Suprapubic skin (tissue), 4 donors: ENCODE measurements around the gene MIB2. TPM values are rescaled to one million over a fixed set of nuclear protein-coding genes. Genes with fewer than 3 reads are reported as not detected.

ENCODE experiments used
- DNase-seq, 2 donors: peaks; one replicate each; pipeline ENCODE4 v3.0.0-alpha.2; 2019; ENCODE audit warnings: low spot score in 2 of 2
- H3K27ac ChIP-seq: fragments of 200-600 bp; sonication (generic); one replicate; pipeline ENCODE4 v1.5.1; 2019
- H3K27me3 ChIP-seq: fragments of 200-600 bp; sonication (generic); one replicate; pipeline ENCODE4 v1.5.1; 2019
- H3K36me3 ChIP-seq: fragments of 200-600 bp; sonication (generic); one replicate; pipeline ENCODE4 v1.5.1; 2019
- H3K4me1 ChIP-seq: fragments of 200-600 bp; sonication (generic); one replicate; pipeline ENCODE4 v1.5.1; 2019
- H3K4me3 ChIP-seq: fragments of 200-600 bp; sonication (generic); one replicate; pipeline ENCODE4 v1.5.1; 2019; ENCODE audit warnings: mild to moderate bottlenecking
- H3K9me3 ChIP-seq: fragments of 200-600 bp; sonication (generic); one replicate; pipeline ENCODE4 v1.5.1; 2019
- EP300 ChIP-seq: sonication (generic); formaldehyde crosslinking; IDR thresholded peaks from one replicate; pipeline ENCODE4 v1.6.1; 2017; ENCODE audit warnings: antibody characterized with exemption
- POLR2A ChIP-seq, 2 donors: fragments of 450-650 bp; IDR thresholded peaks; one replicate each; pipeline ENCODE4 v1.6.1; 2017; ENCODE audit warnings: antibody characterized with exemption in 2 of 2, mild to moderate bottlenecking in 2 of 2, moderate library complexity in 2 of 2
- POLR2AphosphoS5 ChIP-seq, 3 donors: sonication (generic); formaldehyde crosslinking; IDR thresholded peaks; one replicate each; pipeline ENCODE4 v1.6.1; 2017; ENCODE audit warnings: antibody characterized with exemption in 3 of 3
- WGBS: methylation state at CpG from one replicate; pipeline ENCODE4 v1.1.5; 2018; 5-methylcytosine and 5-hydroxymethylcytosine counted together
- total RNA-seq, 4 donors: library from RNA; depleted of rRNA; stranded (reverse); fragments of >200 nt; gene quantifications; one replicate each; pipeline ENCODE4 v1.1.0, GENCODE V29; 2016
- TF ChIP-seq, protein P1 (sequence below), 2 donors: fragments of 200-600 bp in 1 of 2; fragments of 450-650 bp in 1 of 2; sonication (generic) in 1 of 2; IDR thresholded peaks; one replicate each; pipeline ENCODE4 v1.5.1; 2016 to 2019; ENCODE audit warnings: antibody characterized with exemption in 2 of 2, mild to moderate bottlenecking in 1 of 2, moderate library complexity in 1 of 2

The MIB2 gene
- total RNA-seq, 4 donors from 2014 or later, result 131 to 212 (median 154) TPM

DNA sequence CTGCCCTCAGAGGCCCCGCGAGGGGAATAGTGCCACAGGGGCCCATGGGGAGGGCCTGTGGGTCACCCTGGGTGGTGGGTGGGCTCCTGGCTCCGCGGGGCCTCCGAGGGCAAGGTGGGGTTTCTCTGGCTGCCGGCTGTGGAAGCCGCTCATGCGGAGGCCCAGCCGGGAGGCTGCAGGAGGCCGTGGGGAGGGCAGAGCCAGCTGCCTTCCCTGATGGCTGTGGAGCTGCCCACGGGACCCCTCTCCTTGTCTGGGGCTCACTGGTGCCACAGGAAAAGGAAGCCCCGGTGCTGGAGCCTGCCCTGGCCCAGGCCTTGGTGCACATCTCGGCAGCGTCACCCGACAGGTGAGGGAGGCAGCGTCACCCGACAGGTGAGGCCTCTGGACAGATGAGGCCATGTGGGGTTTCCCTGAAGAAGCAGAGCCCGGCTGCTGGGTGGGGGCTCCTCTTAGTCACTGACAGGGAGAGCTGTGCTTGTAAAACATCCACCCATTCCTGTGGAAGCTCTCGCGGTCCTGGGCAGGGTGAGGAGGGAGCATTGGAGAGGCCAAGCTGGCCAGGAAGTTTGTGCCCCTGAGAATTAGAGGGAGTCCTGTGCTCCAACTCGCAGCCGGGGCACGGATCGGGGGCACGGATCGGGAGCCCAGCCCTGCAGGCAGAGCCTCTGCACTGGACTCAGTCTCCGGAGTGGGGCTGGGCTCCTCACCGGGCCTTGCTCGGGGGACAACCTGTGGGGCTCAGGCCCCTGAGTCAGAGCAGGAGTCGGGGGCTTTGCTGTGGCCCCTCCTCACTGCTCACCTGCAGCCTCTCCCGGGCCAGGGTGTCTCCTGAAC lies 6.1 kb downstream of the MIB2 start:
- H3K9me3 ChIP-seq, result no peaks in the 10 kb centered on the region
- peaks cover 15% of the 10 kb centered on the region for H3K4me1 ChIP-seq
- 89% methylated on average over 10 of the region's 31 CpGs for WGBS
- TF ChIP-seq EP300 (no peak), POLR2AphosphoS5 (IDR thresholded peaks at IDR 0.05) (no peak), POLR2A (IDR thresholded peaks at IDR 0.05) (no peak)
- TF ChIP-seq, protein P1, sequence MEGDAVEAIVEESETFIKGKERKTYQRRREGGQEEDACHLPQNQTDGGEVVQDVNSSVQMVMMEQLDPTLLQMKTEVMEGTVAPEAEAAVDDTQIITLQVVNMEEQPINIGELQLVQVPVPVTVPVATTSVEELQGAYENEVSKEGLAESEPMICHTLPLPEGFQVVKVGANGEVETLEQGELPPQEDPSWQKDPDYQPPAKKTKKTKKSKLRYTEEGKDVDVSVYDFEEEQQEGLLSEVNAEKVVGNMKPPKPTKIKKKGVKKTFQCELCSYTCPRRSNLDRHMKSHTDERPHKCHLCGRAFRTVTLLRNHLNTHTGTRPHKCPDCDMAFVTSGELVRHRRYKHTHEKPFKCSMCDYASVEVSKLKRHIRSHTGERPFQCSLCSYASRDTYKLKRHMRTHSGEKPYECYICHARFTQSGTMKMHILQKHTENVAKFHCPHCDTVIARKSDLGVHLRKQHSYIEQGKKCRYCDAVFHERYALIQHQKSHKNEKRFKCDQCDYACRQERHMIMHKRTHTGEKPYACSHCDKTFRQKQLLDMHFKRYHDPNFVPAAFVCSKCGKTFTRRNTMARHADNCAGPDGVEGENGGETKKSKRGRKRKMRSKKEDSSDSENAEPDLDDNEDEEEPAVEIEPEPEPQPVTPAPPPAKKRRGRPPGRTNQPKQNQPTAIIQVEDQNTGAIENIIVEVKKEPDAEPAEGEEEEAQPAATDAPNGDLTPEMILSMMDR (IDR thresholded peaks at IDR 0.05), result no peak
- no peak overlapping the region for H3K27ac ChIP-seq
- peaks cover 14% of the 10 kb centered on the region for H3K36me3 ChIP-seq
- peak in 1 of 2 donors; percentile 64 for DNase-seq
- no peaks in the 10 kb centered on the region for H3K27me3 ChIP-seq
- no peak overlapping the region for H3K4me3 ChIP-seq

DNA sequence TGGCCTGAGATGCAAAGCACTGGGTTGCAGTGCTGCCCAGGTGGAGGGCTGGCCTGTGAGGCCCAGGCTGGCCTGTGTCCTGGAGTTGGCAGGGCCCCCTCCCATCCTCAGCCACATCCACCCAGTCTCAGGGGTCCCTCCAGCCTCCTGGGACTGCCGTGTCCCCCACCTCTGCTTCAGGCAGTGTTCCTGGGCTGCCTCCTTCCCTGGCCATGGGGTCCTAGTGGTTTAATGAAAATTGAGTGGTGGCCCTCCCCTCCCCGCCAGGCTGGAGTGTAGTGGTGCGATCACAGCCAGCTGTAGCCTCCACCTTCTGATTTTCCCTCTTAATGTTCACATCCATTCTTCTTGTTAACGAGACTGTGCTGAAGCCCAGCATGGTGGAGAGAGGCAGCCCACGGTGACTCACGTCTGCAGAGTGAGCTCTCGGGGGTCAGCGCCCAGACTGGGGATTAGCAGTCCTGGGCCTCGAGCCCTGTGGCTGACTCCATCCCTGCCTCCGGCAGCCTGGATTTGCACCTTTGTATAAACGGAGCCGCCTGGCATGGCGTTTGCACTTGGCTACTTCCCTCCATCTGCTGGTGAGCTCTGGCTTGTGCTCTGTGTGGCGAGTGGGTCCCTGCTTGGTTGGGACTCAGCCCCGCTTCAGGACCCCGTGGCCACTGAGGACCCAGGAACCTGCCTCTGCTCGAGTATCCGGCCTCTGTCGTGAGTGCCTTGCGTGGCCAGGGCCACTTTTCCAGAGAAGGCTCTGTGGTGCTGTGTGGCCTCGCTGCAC lies 6.9 kb downstream of the MIB2 start:
- TF ChIP-seq POLR2AphosphoS5 (IDR thresholded peaks at IDR 0.05) (no peak), EP300 (no peak), POLR2A (IDR thresholded peaks at IDR 0.05) (no peak)
- Histone ChIP-seq H3K27me3 (no peaks in the 10 kb centered on the region), H3K9me3 (no peaks in the 10 kb centered on the region), H3K27ac (no peak overlapping the region), H3K4me3 (no peak overlapping the region), H3K36me3 (peaks cover 14% of the 10 kb centered on the region), H3K4me1 (peaks cover 14% of the 10 kb centered on the region)
- DNase-seq, result no peak
- WGBS, result 80% methylated on average over 14 of the region's 21 CpGs

DNA sequence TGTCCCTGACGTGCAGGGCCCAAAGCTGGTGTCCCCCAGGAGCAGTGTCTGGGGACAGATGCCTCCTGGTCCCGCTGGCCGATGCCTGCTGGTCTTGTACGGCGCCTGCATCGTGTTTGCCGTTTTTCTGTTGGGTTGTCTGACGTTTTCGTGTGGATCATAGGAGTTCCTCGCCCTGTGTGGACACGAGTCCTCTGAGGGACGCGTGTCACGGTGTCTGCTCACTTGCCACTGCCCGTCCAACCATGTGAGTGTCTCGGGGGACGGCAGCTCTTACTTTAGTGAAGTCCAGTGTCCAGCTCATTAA lies 7.4 kb downstream of the MIB2 start:
- Histone ChIP-seq H3K36me3 (peaks cover 13% of the 10 kb centered on the region), H3K9me3 (no peaks in the 10 kb centered on the region), H3K4me1 (peaks cover 15% of the 10 kb centered on the region), H3K4me3 (no peak overlapping the region), H3K27ac (no peak overlapping the region), H3K27me3 (no peaks in the 10 kb centered on the region)
- TF ChIP-seq POLR2AphosphoS5 (IDR thresholded peaks at IDR 0.05), result no peak
- TF ChIP-seq POLR2A (IDR thresholded peaks at IDR 0.05), result no peak
- TF ChIP-seq EP300, result no peak
- TF ChIP-seq, protein P1 (IDR thresholded peaks at IDR 0.05), result no peak
- no peak for DNase-seq
- 90% methylated on average over 15 of the region's 17 CpGs for WGBS

DNA sequence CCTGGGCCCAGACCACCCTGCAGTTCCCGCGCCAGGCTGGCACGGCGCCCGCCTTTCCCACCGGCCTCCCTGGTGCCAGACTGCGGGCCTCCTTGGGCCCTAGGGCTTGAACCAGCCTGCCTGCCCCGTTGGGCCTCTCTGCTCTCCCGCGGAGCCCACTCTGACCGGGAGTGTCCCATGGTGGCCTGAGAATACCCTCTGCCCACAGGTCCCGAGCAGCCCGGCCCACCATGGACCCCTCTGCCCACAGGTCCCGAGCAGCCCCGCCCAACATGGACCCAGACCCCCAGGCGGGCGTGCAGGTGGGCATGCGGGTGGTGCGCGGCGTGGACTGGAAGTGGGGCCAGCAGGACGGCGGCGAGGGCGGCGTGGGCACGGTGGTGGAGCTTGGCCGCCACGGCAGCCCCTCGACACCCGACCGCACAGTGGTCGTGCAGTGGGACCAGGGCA lies 7.9 kb downstream of the MIB2 start:
- H3K4me3 ChIP-seq, result no peak overlapping the region
- TF ChIP-seq POLR2A (IDR thresholded peaks at IDR 0.05) (no peak), EP300 (no peak), POLR2AphosphoS5 (IDR thresholded peaks at IDR 0.05) (no peak)
- TF ChIP-seq, protein P1 (IDR thresholded peaks at IDR 0.05), result no peak
- H3K27ac ChIP-seq, result no peak overlapping the region
- H3K27me3 ChIP-seq, result no peaks in the 10 kb centered on the region
- H3K4me1 ChIP-seq, result peaks cover 18% of the 10 kb centered on the region
- no peaks in the 10 kb centered on the region for H3K9me3 ChIP-seq
- WGBS, result no CpG with 5 or more reads among the region's 33 CpGs
- DNase-seq, result peak in 1 of 2 donors; percentile 63
- peaks cover 11% of the 10 kb centered on the region for H3K36me3 ChIP-seq

DNA sequence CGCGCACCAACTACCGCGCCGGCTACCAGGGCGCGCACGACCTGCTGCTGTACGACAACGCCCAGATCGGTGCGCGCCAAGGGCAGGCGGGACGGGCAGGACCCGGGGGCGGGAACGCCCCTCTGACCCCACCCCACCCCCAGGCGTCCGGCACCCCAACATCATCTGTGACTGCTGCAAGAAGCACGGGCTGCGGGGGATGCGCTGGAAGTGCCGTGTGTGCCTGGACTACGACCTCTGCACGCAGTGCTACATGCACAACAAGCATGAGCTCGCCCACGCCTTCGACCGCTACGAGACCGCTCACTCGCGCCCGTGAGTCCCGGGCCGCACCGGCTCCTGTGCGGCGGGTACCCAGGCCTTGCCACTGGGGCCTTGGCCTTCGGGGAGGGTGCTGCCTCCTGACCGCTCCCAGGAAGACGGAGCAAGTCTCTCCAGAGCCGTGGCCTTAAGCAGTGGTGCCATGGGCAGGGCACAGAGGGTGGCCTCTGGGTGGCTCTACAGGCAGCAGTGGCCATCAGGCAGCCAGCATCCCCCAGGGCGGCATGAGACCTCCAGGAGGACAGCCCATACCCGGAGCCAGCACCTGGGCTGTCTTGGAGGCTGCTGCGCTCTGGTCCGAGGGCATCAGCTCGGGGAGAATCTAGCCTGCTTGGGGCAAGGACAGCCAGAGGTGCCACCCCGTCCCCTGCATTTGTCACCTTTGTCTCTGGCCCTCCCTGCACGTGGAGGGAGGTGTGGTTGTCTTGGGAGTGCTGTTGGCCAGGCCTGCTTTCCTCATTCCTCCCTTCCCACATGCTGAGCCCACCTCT lies 8.5 kb downstream of the MIB2 start:
- no peak overlapping the region for H3K27ac ChIP-seq
- peaks cover 9% of the 10 kb centered on the region for H3K36me3 ChIP-seq
- peaks cover 24% of the 10 kb centered on the region for H3K4me1 ChIP-seq
- no peaks in the 10 kb centered on the region for H3K9me3 ChIP-seq
- WGBS, result 91% methylated on average over 20 of the region's 51 CpGs
- H3K27me3 ChIP-seq, result no peaks in the 10 kb centered on the region
- H3K4me3 ChIP-seq, result no peak overlapping the region
- TF ChIP-seq EP300, result no peak
- TF ChIP-seq POLR2AphosphoS5 (IDR thresholded peaks at IDR 0.05), result no peak
- no peak for TF ChIP-seq POLR2A (IDR thresholded peaks at IDR 0.05)
- TF ChIP-seq, protein P1 (IDR thresholded peaks at IDR 0.05), result no peak
- no peak for DNase-seq
